K562 (cell line): ENCODE measurements around the gene MYBL2.

ENCODE experiments used
- BCL6 ChIP-seq: fragments of 250-450 bp; sonication (Bioruptor Pico); IDR thresholded peaks from 2 replicates; pipeline ENCODE4 v1.4.0; 2020
- BMI1 ChIP-seq: fragments of 150-350 bp; IDR thresholded peaks from 2 replicates; pipeline ENCODE4 v1.6.1; 2014; ENCODE audit warnings: low read length
- CTCF ChIP-seq, 3 experiments: IDR thresholded peaks in 2 of 3; conservative IDR thresholded peaks in 1 of 3; 2 replicates each; pipeline ENCODE4 v1.5.1; 2011 to 2012; ENCODE audit warnings: low read length in 3 of 3, mild to moderate bottlenecking in 3 of 3, control low read depth in 2 of 3, improper control_type of control experiment in 1 of 3, inconsistent platforms in 1 of 3, low read depth in 1 of 3, mixed read lengths in 1 of 3, moderate library complexity in 1 of 3; ENCODE audit not compliant: insufficient read depth in 2 of 3
- EZH2 ChIP-seq: IDR thresholded peaks from 2 replicates; pipeline ENCODE4 v1.6.1; 2012; ENCODE audit warnings: low read depth, mild to moderate bottlenecking, inconsistent platforms, low read length, borderline replicate concordance
- KHSRP ChIP-seq: fragments of 450-650 bp; IDR thresholded peaks from 2 replicates; pipeline ENCODE4 v1.6.1; 2017
- MED1 ChIP-seq: sonication (generic); formaldehyde crosslinking; IDR thresholded peaks from 2 replicates; pipeline ENCODE4 v1.8.1; 2023; ENCODE audit warnings: missing genetic modification reagents, borderline replicate concordance
- NFIC ChIP-seq: fragments of 450-650 bp; IDR thresholded peaks from 2 replicates; pipeline ENCODE4 v1.6.1; 2017; ENCODE audit warnings: mild to moderate bottlenecking, inconsistent platforms
- PCBP2 ChIP-seq: fragments of 200-400 bp; formaldehyde crosslinking; IDR thresholded peaks from 2 replicates; pipeline ENCODE4 v1.6.1; 2018; ENCODE audit warnings: low read length, low read depth, mild to moderate bottlenecking, moderate library complexity; ENCODE audit not compliant: poor library complexity, severe bottlenecking
- POLR2G ChIP-seq: fragments of 200-400 bp; formaldehyde crosslinking; IDR thresholded peaks from 2 replicates; pipeline ENCODE4 v1.6.1; 2017; ENCODE audit warnings: low read depth, mild to moderate bottlenecking, antibody characterized with exemption, low read length, moderate library complexity
- RBM34 ChIP-seq: fragments of 200-400 bp; formaldehyde crosslinking; IDR thresholded peaks from 2 replicates; pipeline ENCODE4 v1.6.1; 2018; ENCODE audit warnings: low read length, borderline replicate concordance; ENCODE audit not compliant: insufficient read depth
- SREBF2 ChIP-seq: sonication (generic); formaldehyde crosslinking; IDR thresholded peaks from 2 replicates; pipeline ENCODE4 v1.4.0; 2020; ENCODE audit warnings: mild to moderate bottlenecking, missing genetic modification reagents
- TF ChIP-seq, protein P1 (sequence below): sonication (generic); formaldehyde crosslinking; IDR thresholded peaks from 2 replicates; pipeline ENCODE4 v1.8.1; 2023; ENCODE audit warnings: mild to moderate bottlenecking, missing genetic modification reagents, moderate library complexity

DNA sequence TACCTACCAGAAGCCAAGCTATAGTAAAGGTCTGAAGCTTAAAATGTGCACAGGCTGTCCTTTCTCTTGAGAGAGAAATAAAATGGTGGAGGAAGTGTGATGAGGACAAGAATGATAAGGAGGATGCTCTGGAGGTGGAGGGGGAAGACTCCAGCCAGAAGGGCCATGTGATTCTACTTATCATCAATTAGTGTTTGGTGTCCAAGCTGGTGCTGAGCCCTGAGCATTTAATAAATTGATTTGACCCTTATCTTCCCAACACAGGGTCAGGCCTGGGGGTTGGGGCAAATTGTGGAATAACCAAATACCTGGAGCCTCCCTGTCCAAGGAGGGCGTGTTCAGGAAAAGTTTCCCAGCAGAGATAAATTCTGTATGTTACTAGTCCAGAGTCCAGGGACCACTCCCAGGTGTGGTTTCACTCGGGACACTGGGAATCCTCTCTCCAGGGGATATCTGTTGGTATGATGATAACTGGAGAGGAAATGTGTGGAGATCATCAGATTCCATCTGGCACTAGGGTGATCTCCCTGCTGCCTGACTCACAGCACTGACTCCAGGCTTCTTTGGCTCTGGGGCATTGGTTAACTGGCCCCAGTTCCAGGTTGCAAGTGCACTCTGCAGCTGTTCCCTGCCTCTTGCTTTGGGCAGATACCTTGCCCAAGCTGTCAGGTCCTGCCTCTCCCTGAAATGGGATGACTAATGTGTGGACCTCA, 3.8 kb upstream of the MYBL2 start:
- TF ChIP-seq CTCF (IDR thresholded peaks at IDR 0.05 in 2 of 3, conservative IDR thresholded peaks at IDR 0.05 in 1 of 3; ENCODE audit: insufficient read depth in 2 of 3, low read depth in 1 of 3, low read length in 3 of 3) (no peak), MED1 (CRISPR knock-in tag) (no peak), KHSRP (no peak), BMI1 (no peak), POLR2G (no peak), RBM34 (no peak), PCBP2 (no peak), SREBF2 (no peak), NFIC (no peak), BCL6 (CRISPR knock-in tag) (no peak), EZH2 (no peak)
- TF ChIP-seq, protein P1, sequence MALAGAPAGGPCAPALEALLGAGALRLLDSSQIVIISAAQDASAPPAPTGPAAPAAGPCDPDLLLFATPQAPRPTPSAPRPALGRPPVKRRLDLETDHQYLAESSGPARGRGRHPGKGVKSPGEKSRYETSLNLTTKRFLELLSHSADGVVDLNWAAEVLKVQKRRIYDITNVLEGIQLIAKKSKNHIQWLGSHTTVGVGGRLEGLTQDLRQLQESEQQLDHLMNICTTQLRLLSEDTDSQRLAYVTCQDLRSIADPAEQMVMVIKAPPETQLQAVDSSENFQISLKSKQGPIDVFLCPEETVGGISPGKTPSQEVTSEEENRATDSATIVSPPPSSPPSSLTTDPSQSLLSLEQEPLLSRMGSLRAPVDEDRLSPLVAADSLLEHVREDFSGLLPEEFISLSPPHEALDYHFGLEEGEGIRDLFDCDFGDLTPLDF (CRISPR knock-in tag), result no peak
